Progenitor cell of endocrine pancreas (in vitro differentiated cells): Measurements from ENCODE around the gene SCAPER. TPM values are rescaled to one million over a fixed set of nuclear protein-coding genes. Genes with fewer than 3 reads are reported as not detected.

Experiments used
- DNase-seq: peaks from one replicate; pipeline ENCODE4 v3.0.0; 2021; ENCODE audit warnings: low spot score; ENCODE audit not compliant: unreplicated experiment
- H3K27ac Mint-ChIP-seq: 2 replicates; pipeline ENCODE4 v1.8.0; 2021; ENCODE audit warnings: mild to moderate bottlenecking, moderate library complexity, mixed read lengths
- H3K27me3 Mint-ChIP-seq: 2 replicates; pipeline ENCODE4 v1.8.0; 2021; ENCODE audit warnings: mixed read lengths
- H3K36me3 Mint-ChIP-seq: 2 replicates; pipeline ENCODE4 v1.8.0; 2022; ENCODE audit warnings: mixed read lengths; ENCODE audit not compliant: insufficient read depth
- H3K4me1 Mint-ChIP-seq: 2 replicates; pipeline ENCODE4 v1.8.0; 2021; ENCODE audit warnings: low read depth, mixed read lengths
- H3K4me3 Mint-ChIP-seq: 2 replicates; pipeline ENCODE4 v1.8.0; 2021; ENCODE audit warnings: low read depth, mild to moderate bottlenecking, moderate library complexity, mixed read lengths
- H3K9me3 Mint-ChIP-seq: 2 replicates; pipeline ENCODE4 v1.8.0; 2021; ENCODE audit warnings: low read depth, mixed read lengths
- total RNA-seq: library from RNA; stranded (reverse); gene quantifications from 2 replicates; pipeline ENCODE4 v1.2.1, GENCODE V29; 2021
- TF ChIP-seq, protein P1 (sequence below): fragments of 200-600 bp; sonication (generic); IDR thresholded peaks from one replicate; pipeline ENCODE4 v1.5.0; 2021; ENCODE audit warnings: antibody characterized with exemption, mild to moderate bottlenecking; ENCODE audit not compliant: unreplicated experiment

Gene SCAPER
- total RNA-seq, 1 donor from 2014 or later = 43.1 TPM

DNA sequence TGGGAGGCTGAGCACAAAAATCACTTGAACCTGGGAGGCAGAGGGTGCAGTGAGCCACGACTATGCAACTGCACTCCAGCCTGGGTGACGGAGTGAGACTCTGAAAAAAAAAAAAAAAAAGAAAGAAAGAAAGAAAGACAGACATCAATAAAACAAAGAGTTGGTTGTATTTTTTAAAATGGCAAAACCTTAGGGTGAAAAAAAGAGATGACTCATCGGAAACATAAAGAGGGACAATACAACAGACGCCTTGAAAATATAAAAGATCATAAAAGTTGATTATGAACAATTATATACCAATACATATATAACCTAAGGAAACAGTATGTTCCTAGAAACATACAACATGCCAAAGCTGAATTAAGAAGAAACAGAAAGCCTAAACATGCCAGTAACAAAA is 92.8 kb downstream of the SCAPER start:
- TF ChIP-seq, protein P1, sequence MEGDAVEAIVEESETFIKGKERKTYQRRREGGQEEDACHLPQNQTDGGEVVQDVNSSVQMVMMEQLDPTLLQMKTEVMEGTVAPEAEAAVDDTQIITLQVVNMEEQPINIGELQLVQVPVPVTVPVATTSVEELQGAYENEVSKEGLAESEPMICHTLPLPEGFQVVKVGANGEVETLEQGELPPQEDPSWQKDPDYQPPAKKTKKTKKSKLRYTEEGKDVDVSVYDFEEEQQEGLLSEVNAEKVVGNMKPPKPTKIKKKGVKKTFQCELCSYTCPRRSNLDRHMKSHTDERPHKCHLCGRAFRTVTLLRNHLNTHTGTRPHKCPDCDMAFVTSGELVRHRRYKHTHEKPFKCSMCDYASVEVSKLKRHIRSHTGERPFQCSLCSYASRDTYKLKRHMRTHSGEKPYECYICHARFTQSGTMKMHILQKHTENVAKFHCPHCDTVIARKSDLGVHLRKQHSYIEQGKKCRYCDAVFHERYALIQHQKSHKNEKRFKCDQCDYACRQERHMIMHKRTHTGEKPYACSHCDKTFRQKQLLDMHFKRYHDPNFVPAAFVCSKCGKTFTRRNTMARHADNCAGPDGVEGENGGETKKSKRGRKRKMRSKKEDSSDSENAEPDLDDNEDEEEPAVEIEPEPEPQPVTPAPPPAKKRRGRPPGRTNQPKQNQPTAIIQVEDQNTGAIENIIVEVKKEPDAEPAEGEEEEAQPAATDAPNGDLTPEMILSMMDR = no peak
- Mint-ChIP-seq H3K4me3 (no peak overlapping the region), H3K9me3 (peaks cover 12% of the 10 kb centered on the region), H3K27ac (no peak overlapping the region), H3K27me3 (no peaks in the 10 kb centered on the region), H3K36me3 (peaks cover 6% of the 10 kb centered on the region), H3K4me1 (peaks cover 2% of the 10 kb centered on the region)
- DNase-seq = no peak

- Mint-ChIP-seq H3K27me3 (no peaks in the 10 kb centered on the region), H3K4me1 (peaks cover 2% of the 10 kb centered on the region), H3K27ac (no peak overlapping the region), H3K36me3 (peaks cover 6% of the 10 kb centered on the region), H3K9me3 (peaks cover 15% of the 10 kb centered on the region), H3K4me3 (no peak overlapping the region)
- TF ChIP-seq, protein P1 = no peak
- no peak for DNase-seq
These were observed 95.6 kb downstream of the SCAPER start for GRCh38 chr15:76809412-76810103.

DNA sequence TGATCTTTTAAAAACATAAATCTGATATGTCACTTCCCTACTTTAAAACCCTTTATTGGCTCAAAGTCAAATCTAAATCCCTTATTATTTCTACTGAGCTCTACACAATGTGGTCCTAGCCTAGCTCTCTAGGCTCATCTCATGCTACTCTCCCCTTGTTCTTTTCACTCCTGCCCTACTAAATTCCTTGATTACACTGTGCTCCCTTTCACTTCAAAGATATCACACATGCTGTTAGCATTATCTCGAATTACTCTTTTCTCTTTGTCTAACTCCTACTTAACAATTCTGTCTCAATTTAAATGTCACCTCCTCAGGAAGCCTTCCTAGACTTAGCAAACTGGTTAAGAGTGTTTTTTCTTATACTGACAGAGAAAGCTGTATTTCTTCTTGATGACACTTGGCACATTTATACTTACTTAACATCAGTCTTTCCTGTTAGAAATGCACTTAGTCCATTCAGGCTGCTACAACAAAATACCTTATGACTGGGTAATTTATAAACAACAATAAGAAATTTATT is 102.0 kb downstream of the SCAPER start:
- no peak overlapping the region for H3K4me3 Mint-ChIP-seq
- H3K36me3 Mint-ChIP-seq = peaks cover 21% of the 10 kb centered on the region
- no peak overlapping the region for H3K27ac Mint-ChIP-seq
- H3K9me3 Mint-ChIP-seq = peaks cover 4% of the 10 kb centered on the region
- H3K27me3 Mint-ChIP-seq = no peaks in the 10 kb centered on the region
- H3K4me1 Mint-ChIP-seq = peaks cover 1% of the 10 kb centered on the region
- TF ChIP-seq, protein P1 = no peak
- no peak for DNase-seq

- Mint-ChIP-seq H3K27me3 (no peaks in the 10 kb centered on the region), H3K27ac (no peak overlapping the region), H3K4me1 (peaks cover 1% of the 10 kb centered on the region)
These were observed 102.7 kb downstream of the SCAPER start for GRCh38 chr15:76802411-76802810.

GRCh38 chr15:76799760-76800159 is 105.4 kb downstream of the SCAPER start:
- DNase-seq = no peak
- Mint-ChIP-seq H3K27me3 (no peaks in the 10 kb centered on the region), H3K9me3 (no peaks in the 10 kb centered on the region), H3K4me3 (no peak overlapping the region), H3K36me3 (peaks cover 21% of the 10 kb centered on the region), H3K27ac (peak overlapping the region; percentile 58), H3K4me1 (peaks cover 1% of the 10 kb centered on the region)
- TF ChIP-seq, protein P1 = no peak

More at GRCh38 chr15:76802411-76802810, 102.7 kb downstream of the SCAPER start:
- H3K9me3 Mint-ChIP-seq = peaks cover 4% of the 10 kb centered on the region
- DNase-seq = no peak
- H3K4me3 Mint-ChIP-seq = no peak overlapping the region
- TF ChIP-seq, protein P1 = no peak
- H3K36me3 Mint-ChIP-seq = peaks cover 21% of the 10 kb centered on the region
